CD4-positive, alpha-beta T cell (primary cell): ENCODE results near the gene FBXL2. TPM values are rescaled to one million over a fixed set of nuclear protein-coding genes. Genes with fewer than 3 reads are reported as not detected.

ENCODE experiments used
- ATAC-seq: fragments of 200-7000 bp; cut with Tn5 transposase; one replicate; pipeline ENCODE4 v1.10.0; 2022; ENCODE audit warnings: mild to moderate bottlenecking; ENCODE audit not compliant: poor library complexity
- CTCF ChIA-PET: fragments of 350-600 bp; sonication (Branson Sonifier 250); formaldehyde crosslinking; loops from one replicate; lab custom pipeline; 2021; ENCODE audit warnings: antibody characterized with exemption, inconsistent platforms; lab: Charles Lee
- POLR2A ChIA-PET: fragments of 350-600 bp; sonication (Branson Sonifier 250); formaldehyde crosslinking; loops from one replicate; lab custom pipeline; 2021; ENCODE audit warnings: antibody characterized with exemption, inconsistent platforms; lab: Charles Lee
- DNase-seq, 14 experiments: peaks; one replicate each; pipeline ENCODE4 v3.0.0-alpha.2; 2013 to 2020; ENCODE audit warnings: mixed read lengths in 2 of 14
- H3K27ac ChIP-seq, 2 donors: one replicate each; pipeline versions ENCODE4 v1.5.1 to v1.7.0; 2013; ENCODE audit warnings: low read length in 2 of 2, low read depth in 1 of 2, mild to moderate bottlenecking in 1 of 2
- H3K27me3 ChIP-seq, 2 experiments: 1 replicate in 1 of 2; 2 replicates in 1 of 2; pipeline versions ENCODE4 v1.6.1 to v1.7.0; 2013; ENCODE audit warnings: low read length in 2 of 2, control low read depth in 1 of 2, mild to moderate bottlenecking in 1 of 2, moderate library complexity in 1 of 2; ENCODE audit not compliant: insufficient read depth in 2 of 2, control insufficient read depth in 1 of 2
- H3K36me3 ChIP-seq: one replicate; pipeline ENCODE4 v1.6.1; 2013; ENCODE audit warnings: low read length, control low read depth; ENCODE audit not compliant: insufficient read depth
- H3K4me1 ChIP-seq: one replicate; pipeline ENCODE4 v1.6.1; 2013; ENCODE audit warnings: low read length, control low read depth; ENCODE audit not compliant: insufficient read depth
- H3K4me3 ChIP-seq: one replicate; pipeline ENCODE4 v1.5.1; 2013; ENCODE audit warnings: mild to moderate bottlenecking, low read length, moderate library complexity
- H3K9me3 ChIP-seq, 2 experiments: 1 replicate in 1 of 2; 2 replicates in 1 of 2; pipeline versions ENCODE4 v1.6.1 to v1.7.0; 2013; ENCODE audit warnings: low read length in 2 of 2, mild to moderate bottlenecking in 2 of 2, control low read depth in 1 of 2, moderate library complexity in 1 of 2; ENCODE audit not compliant: control insufficient read depth in 1 of 2, insufficient read depth in 1 of 2
- H3K27ac Mint-ChIP-seq: one replicate; pipeline ENCODE4 v1.8.0; 2020; ENCODE audit warnings: mixed read lengths
- H3K27me3 Mint-ChIP-seq: one replicate; pipeline ENCODE4 v1.8.0; 2021; ENCODE audit warnings: mixed read lengths
- H3K36me3 Mint-ChIP-seq: one replicate; pipeline ENCODE4 v1.8.0; 2021; ENCODE audit warnings: low read depth, mixed read lengths
- H3K4me1 Mint-ChIP-seq: one replicate; pipeline ENCODE4 v1.8.0; 2021; ENCODE audit warnings: low read depth, mixed read lengths
- H3K4me3 Mint-ChIP-seq: one replicate; pipeline ENCODE4 v1.8.0; 2020; ENCODE audit warnings: mild to moderate bottlenecking, mixed read lengths
- H3K9me3 Mint-ChIP-seq: one replicate; pipeline ENCODE4 v1.8.0; 2020; ENCODE audit warnings: mixed read lengths
- intact Hi-C, 2 experiments: fragments of 100-400 bp; cut with DNase I in 1 of 2; cut with micrococcal nuclease in 1 of 2; formaldehyde crosslinking; loops; one replicate each; pipeline versions ENCODE4 v1.15.1 to v1.9.0; 2023 to 2025; cut with DNase I, micrococcal nuclease
- total RNA-seq, 174 experiments: library from RNA in 2 of 174; stranded (reverse) in 2 of 174; gene quantifications; one replicate each; pipeline ENCODE4 v1.2.3 and lab custom pipeline; 2021 to 2026
- TF ChIP-seq, protein P1 (sequence below): fragments of 200-600 bp; IDR thresholded peaks from one replicate; pipeline ENCODE4 v1.8.0; 2022; ENCODE audit warnings: antibody characterized with exemption, mild to moderate bottlenecking

Gene FBXL2
- total RNA-seq, 2 experiments from 2014 or later, result not detected

DNA sequence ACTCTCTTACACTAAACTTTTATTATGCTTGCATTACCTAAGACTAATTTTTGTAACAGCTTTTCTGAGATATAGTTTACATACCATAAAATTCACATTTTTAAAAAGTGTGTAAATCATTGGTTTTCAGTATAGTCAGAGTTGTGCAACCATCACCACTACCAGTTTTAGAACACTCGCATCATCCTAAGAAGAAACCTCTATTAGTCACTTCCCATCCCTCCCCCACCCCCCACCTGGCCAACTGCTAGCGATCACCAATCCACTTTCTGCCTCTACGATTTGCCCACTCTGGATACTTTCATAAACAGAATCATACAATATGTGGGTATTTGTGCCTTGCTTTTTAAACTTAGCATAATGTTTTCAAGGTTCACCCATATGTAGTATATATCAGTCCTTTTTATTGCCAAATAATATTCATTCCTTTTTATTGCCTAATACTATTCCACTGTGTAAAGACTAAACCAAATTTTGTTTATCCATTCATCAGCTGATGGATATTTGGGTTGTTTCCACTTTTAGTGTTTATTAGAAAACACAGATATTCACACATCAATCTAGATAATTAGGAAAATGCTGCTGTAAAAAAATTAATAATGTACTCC is 139.9 kb downstream of the FBXL2 start:
- no peaks in the 10 kb centered on the region for H3K9me3 ChIP-seq
- POLR2A ChIA-PET, result no interaction called here
- H3K27ac Mint-ChIP-seq, result peak overlapping the region; percentile 12

DNA sequence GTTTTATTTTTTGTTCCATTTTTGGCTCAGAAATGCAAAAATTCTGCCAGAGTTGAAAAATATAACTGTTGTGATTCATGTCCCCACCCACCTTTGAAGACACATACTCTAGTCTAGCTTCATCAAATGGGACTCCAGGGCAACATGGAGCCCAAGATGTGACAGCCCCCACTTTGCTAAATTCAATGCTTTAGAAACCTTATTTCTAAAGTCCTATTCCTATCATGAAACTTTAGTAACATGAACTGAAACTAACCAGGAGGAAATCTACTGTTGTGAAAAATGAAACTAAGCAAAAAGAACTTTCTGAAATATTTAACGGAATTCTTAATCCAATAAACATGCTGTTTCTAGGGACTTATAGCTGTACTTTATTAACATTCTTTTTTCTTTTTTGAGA is 142.7 kb downstream of the FBXL2 start:
- H3K4me3 ChIP-seq, result no peak overlapping the region

More for the DNA sequence above, 139.9 kb downstream of the FBXL2 start:
- DNase-seq (peak in 1 of 14 experiments; percentile 13), ATAC-seq (no peak)
- intact Hi-C loops, result no loop called here
- Mint-ChIP-seq H3K36me3 (peaks cover 87% of the 10 kb centered on the region), H3K9me3 (no peaks in the 10 kb centered on the region), H3K4me1 (peaks cover 14% of the 10 kb centered on the region), H3K4me3 (no peak overlapping the region), H3K27me3 (no peaks in the 10 kb centered on the region)
- TF ChIP-seq, protein P1, sequence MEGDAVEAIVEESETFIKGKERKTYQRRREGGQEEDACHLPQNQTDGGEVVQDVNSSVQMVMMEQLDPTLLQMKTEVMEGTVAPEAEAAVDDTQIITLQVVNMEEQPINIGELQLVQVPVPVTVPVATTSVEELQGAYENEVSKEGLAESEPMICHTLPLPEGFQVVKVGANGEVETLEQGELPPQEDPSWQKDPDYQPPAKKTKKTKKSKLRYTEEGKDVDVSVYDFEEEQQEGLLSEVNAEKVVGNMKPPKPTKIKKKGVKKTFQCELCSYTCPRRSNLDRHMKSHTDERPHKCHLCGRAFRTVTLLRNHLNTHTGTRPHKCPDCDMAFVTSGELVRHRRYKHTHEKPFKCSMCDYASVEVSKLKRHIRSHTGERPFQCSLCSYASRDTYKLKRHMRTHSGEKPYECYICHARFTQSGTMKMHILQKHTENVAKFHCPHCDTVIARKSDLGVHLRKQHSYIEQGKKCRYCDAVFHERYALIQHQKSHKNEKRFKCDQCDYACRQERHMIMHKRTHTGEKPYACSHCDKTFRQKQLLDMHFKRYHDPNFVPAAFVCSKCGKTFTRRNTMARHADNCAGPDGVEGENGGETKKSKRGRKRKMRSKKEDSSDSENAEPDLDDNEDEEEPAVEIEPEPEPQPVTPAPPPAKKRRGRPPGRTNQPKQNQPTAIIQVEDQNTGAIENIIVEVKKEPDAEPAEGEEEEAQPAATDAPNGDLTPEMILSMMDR, result no peak
- no peak overlapping the region for H3K4me3 ChIP-seq
- CTCF ChIA-PET, result no interaction called here
- H3K27ac ChIP-seq, result no peak overlapping the region
- peaks cover 4% of the 10 kb centered on the region for H3K4me1 ChIP-seq
- H3K36me3 ChIP-seq, result peaks cover 64% of the 10 kb centered on the region
- H3K27me3 ChIP-seq, result no peaks in the 10 kb centered on the region

DNA sequence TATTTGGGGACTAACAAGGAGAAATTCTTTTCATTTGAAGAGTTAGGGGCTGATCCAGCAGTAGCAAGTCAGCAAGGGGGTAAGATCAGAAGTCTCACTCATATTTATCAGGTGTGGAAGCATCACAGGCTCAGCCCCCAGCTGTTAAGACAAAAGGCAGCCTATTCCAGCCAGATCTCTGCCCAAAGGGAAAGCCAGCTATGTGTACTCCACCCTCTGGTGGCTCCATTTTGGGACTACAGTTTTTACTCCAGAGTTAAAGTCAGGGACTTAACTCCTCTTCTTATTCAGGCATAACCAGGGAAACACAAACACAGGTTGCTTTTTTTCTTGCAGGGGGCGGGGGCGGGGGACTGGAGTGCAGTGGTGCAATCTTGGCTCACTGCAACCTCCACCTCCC is 143.7 kb downstream of the FBXL2 start:
- CTCF ChIA-PET, result no interaction called here
- H3K27ac Mint-ChIP-seq, result no peak overlapping the region
- no peak for ATAC-seq

More for the DNA sequence above, 142.7 kb downstream of the FBXL2 start:
- Histone ChIP-seq H3K9me3 (no peaks in the 10 kb centered on the region), H3K27ac (no peak overlapping the region), H3K4me1 (peaks cover 4% of the 10 kb centered on the region), H3K27me3 (no peaks in the 10 kb centered on the region), H3K36me3 (peaks cover 59% of the 10 kb centered on the region)
- H3K9me3 Mint-ChIP-seq, result no peaks in the 10 kb centered on the region
- H3K36me3 Mint-ChIP-seq, result peaks cover 87% of the 10 kb centered on the region
- TF ChIP-seq, protein P1, result no peak
- ChIA-PET POLR2A (interaction anchor here (1.1 kb wide), 1 partner anchor 20 kb away, joined by 3 read pairs; the partner anchor contains the start of gene UBP1), CTCF (no interaction called here)
- H3K27ac Mint-ChIP-seq, result no peak overlapping the region
- intact Hi-C loops, result no loop called here
- ATAC-seq, result no peak
- no peaks in the 10 kb centered on the region for H3K27me3 Mint-ChIP-seq
- H3K4me3 Mint-ChIP-seq, result no peak overlapping the region
- DNase-seq, result no peak
- H3K4me1 Mint-ChIP-seq, result peaks cover 14% of the 10 kb centered on the region

More for the DNA sequence above, 143.7 kb downstream of the FBXL2 start:
- DNase-seq, result no peak
- Histone ChIP-seq H3K4me1 (peaks cover under 1% of the 10 kb centered on the region), H3K9me3 (no peaks in the 10 kb centered on the region), H3K27ac (no peak overlapping the region), H3K4me3 (no peak overlapping the region), H3K36me3 (peaks cover 59% of the 10 kb centered on the region), H3K27me3 (no peaks in the 10 kb centered on the region)
- Mint-ChIP-seq H3K4me3 (no peak overlapping the region), H3K27me3 (no peaks in the 10 kb centered on the region), H3K9me3 (no peaks in the 10 kb centered on the region), H3K4me1 (peaks cover 14% of the 10 kb centered on the region), H3K36me3 (peaks cover 82% of the 10 kb centered on the region)
- intact Hi-C loops, result no loop called here
- POLR2A ChIA-PET, result no interaction called here
- TF ChIP-seq, protein P1, result no peak
